ENCODE data around the gene LRFN2.
A peak's percentile ranks its signal among the peaks of the same experiment; 100 is the strongest.

Gene LRFN2

GRCh38 chr6:40587240-40588069 lies at the start of gene LRFN2:
Gene LRFN2 (minus strand): TSS chr6:40587364.
- Histone ChIP-seq H3K4me3 (peak within 1 kb of the TSS; percentile 20 to 47 (median 30)), H3K27ac (no peak within 1 kb of the TSS)

- Histone ChIP-seq H3K4me3 (no peak overlapping the region), H3K27ac (no peak overlapping the region)
Observed at GRCh38 chr6:40634429-40634828, 47.3 kb upstream of the LRFN2 start.

GRCh38 chr6:40631744-40632143 lies 44.6 kb upstream of the LRFN2 start:
- Histone ChIP-seq H3K27ac (no peak overlapping the region), H3K4me3 (no peak overlapping the region)

GRCh38 chr6:40630488-40630887 lies 43.3 kb upstream of the LRFN2 start:
- Histone ChIP-seq H3K27ac (no peak overlapping the region), H3K4me3 (no peak overlapping the region)

GRCh38 chr6:40630051-40630450 lies 42.9 kb upstream of the LRFN2 start:
- H3K4me3 ChIP-seq: no peak overlapping the region
- no peak overlapping the region for H3K27ac ChIP-seq

- H3K4me3 ChIP-seq: no peak overlapping the region
- no peak overlapping the region for H3K27ac ChIP-seq
Observed at GRCh38 chr6:40629463-40629862, 42.3 kb upstream of the LRFN2 start.

- no peak overlapping the region for H3K4me3 ChIP-seq
- no peak overlapping the region for H3K27ac ChIP-seq
Observed at GRCh38 chr6:40627316-40627715, 40.2 kb upstream of the LRFN2 start.

- no peak overlapping the region for H3K4me3 ChIP-seq
- H3K27ac ChIP-seq: no peak overlapping the region
Observed at GRCh38 chr6:40626886-40627285, 39.7 kb upstream of the LRFN2 start.

GRCh38 chr6:40623932-40624331 lies 36.8 kb upstream of the LRFN2 start:
- Histone ChIP-seq H3K4me3 (no peak overlapping the region), H3K27ac (no peak overlapping the region)

- no peak overlapping the region for H3K4me3 ChIP-seq
- no peak overlapping the region for H3K27ac ChIP-seq
Observed at GRCh38 chr6:40623178-40623577, 36.0 kb upstream of the LRFN2 start.

- Histone ChIP-seq H3K27ac (no peak overlapping the region), H3K4me3 (no peak overlapping the region)
Observed at GRCh38 chr6:40620574-40621240, 33.5 kb upstream of the LRFN2 start.

- no peak overlapping the region for H3K27ac ChIP-seq
Observed at GRCh38 chr6:40614671-40615070, 27.5 kb upstream of the LRFN2 start.

GRCh38 chr6:40611912-40612311 lies 24.7 kb upstream of the LRFN2 start:
- Histone ChIP-seq H3K4me3 (no peak overlapping the region), H3K27ac (no peak overlapping the region)

More at GRCh38 chr6:40614671-40615070, 27.5 kb upstream of the LRFN2 start:
- no peak overlapping the region for H3K4me3 ChIP-seq

GRCh38 chr6:40611434-40611833 lies 24.3 kb upstream of the LRFN2 start:
- no peak overlapping the region for H3K27ac ChIP-seq
- H3K4me3 ChIP-seq: no peak overlapping the region

- H3K27ac ChIP-seq: no peak overlapping the region
- no peak overlapping the region for H3K4me3 ChIP-seq
Observed at GRCh38 chr6:40610229-40610628, 23.1 kb upstream of the LRFN2 start.

- no peak overlapping the region for H3K27ac ChIP-seq
- H3K4me3 ChIP-seq: no peak overlapping the region
Observed at GRCh38 chr6:40606981-40607380, 19.8 kb upstream of the LRFN2 start.

GRCh38 chr6:40606526-40606925 lies 19.4 kb upstream of the LRFN2 start:
- no peak overlapping the region for H3K4me3 ChIP-seq

GRCh38 chr6:40604082-40604481 lies 16.9 kb upstream of the LRFN2 start:
- no peak overlapping the region for H3K4me3 ChIP-seq
- H3K27ac ChIP-seq: no peak overlapping the region

More at GRCh38 chr6:40606526-40606925, 19.4 kb upstream of the LRFN2 start:
- no peak overlapping the region for H3K27ac ChIP-seq

GRCh38 chr6:40599555-40599954 lies 12.4 kb upstream of the LRFN2 start:
- Histone ChIP-seq H3K4me3 (no peak overlapping the region), H3K27ac (no peak overlapping the region)

- H3K4me3 ChIP-seq: no peak overlapping the region
- H3K27ac ChIP-seq: no peak overlapping the region
Observed at GRCh38 chr6:40598516-40598915, 11.4 kb upstream of the LRFN2 start.

- no peak overlapping the region for H3K4me3 ChIP-seq
- H3K27ac ChIP-seq: no peak overlapping the region
Observed at GRCh38 chr6:40597301-40597700, 10.1 kb upstream of the LRFN2 start.

All from skin epidermis (tissue), 12 donors.